HL-60 (cell line): ENCODE results near the gene CDC25C.

ENCODE experiments used
- DNase-seq, 2 experiments: peaks; one replicate each; pipeline ENCODE4 v3.0.0-alpha.2; 2010 to 2020; ENCODE audit warnings: low read depth in 1 of 2, low spot score in 1 of 2
- H3K27ac ChIP-seq: fragments of 250-450 bp; sonication (Bioruptor Pico); replicated peaks from 2 replicates; pipeline ENCODE4 v1.5.1; 2020; ENCODE audit warnings: mild to moderate bottlenecking, moderate library complexity
- H3K27me3 ChIP-seq: fragments of 250-450 bp; sonication (Bioruptor Pico); 2 replicates; pipeline ENCODE4 v1.5.1; 2021; ENCODE audit warnings: mild to moderate bottlenecking, moderate library complexity; ENCODE audit not compliant: insufficient read depth, poor library complexity, severe bottlenecking
- H3K4me3 ChIP-seq: replicated peaks from 2 replicates; pipeline ENCODE4 v1.5.1; 2011; ENCODE audit warnings: mild to moderate bottlenecking, control low read depth, low read length; ENCODE audit not compliant: insufficient read depth
- GABPA ChIP-seq: IDR thresholded peaks from 2 replicates; pipeline ENCODE4 v1.6.1; 2012; ENCODE audit warnings: low read depth
- POLR2AphosphoS5 ChIP-seq: IDR thresholded peaks from 2 replicates; pipeline ENCODE4 v1.6.1; 2012; ENCODE audit warnings: low read depth
- SPI1 ChIP-seq: IDR thresholded peaks from 2 replicates; pipeline ENCODE4 v1.6.1; 2012; ENCODE audit warnings: low read depth, mild to moderate bottlenecking, borderline replicate concordance
- TF ChIP-seq, protein P1 (sequence below): IDR thresholded peaks from 2 replicates; pipeline ENCODE4 v1.6.1; 2012; ENCODE audit warnings: low read depth; ENCODE audit not compliant: insufficient replicate concordance
- TF ChIP-seq, protein P2 (sequence below): IDR thresholded peaks from one replicate; pipeline ENCODE4 v1.5.1; 2011; ENCODE audit warnings: low read length, control low read depth, inconsistent platforms; ENCODE audit not compliant: insufficient read depth

Gene CDC25C

DNA sequence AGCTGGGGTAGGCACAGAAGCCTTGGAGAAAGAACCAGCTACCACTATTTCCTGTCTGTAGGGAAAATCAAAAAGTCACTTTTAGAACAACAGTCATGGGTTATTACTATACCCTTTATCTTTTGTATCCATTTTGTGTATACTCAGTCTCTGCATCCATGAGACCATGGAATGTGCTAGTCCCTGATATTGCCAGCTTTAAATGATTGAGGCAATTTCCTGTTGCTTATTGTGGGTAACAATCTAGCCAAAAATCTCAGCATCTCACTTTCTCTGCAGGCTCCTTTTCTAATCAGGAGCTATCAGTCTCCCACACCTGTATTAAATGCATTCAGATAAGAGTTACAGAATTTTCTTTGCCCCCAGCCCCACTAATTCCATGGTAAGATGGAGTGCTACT is 19.9 kb upstream of the CDC25C start:
- H3K27ac ChIP-seq = no peak overlapping the region
- TF ChIP-seq, protein P1, sequence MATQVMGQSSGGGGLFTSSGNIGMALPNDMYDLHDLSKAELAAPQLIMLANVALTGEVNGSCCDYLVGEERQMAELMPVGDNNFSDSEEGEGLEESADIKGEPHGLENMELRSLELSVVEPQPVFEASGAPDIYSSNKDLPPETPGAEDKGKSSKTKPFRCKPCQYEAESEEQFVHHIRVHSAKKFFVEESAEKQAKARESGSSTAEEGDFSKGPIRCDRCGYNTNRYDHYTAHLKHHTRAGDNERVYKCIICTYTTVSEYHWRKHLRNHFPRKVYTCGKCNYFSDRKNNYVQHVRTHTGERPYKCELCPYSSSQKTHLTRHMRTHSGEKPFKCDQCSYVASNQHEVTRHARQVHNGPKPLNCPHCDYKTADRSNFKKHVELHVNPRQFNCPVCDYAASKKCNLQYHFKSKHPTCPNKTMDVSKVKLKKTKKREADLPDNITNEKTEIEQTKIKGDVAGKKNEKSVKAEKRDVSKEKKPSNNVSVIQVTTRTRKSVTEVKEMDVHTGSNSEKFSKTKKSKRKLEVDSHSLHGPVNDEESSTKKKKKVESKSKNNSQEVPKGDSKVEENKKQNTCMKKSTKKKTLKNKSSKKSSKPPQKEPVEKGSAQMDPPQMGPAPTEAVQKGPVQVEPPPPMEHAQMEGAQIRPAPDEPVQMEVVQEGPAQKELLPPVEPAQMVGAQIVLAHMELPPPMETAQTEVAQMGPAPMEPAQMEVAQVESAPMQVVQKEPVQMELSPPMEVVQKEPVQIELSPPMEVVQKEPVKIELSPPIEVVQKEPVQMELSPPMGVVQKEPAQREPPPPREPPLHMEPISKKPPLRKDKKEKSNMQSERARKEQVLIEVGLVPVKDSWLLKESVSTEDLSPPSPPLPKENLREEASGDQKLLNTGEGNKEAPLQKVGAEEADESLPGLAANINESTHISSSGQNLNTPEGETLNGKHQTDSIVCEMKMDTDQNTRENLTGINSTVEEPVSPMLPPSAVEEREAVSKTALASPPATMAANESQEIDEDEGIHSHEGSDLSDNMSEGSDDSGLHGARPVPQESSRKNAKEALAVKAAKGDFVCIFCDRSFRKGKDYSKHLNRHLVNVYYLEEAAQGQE = no peak
- TF ChIP-seq POLR2AphosphoS5 = no peak
- TF ChIP-seq, protein P2, sequence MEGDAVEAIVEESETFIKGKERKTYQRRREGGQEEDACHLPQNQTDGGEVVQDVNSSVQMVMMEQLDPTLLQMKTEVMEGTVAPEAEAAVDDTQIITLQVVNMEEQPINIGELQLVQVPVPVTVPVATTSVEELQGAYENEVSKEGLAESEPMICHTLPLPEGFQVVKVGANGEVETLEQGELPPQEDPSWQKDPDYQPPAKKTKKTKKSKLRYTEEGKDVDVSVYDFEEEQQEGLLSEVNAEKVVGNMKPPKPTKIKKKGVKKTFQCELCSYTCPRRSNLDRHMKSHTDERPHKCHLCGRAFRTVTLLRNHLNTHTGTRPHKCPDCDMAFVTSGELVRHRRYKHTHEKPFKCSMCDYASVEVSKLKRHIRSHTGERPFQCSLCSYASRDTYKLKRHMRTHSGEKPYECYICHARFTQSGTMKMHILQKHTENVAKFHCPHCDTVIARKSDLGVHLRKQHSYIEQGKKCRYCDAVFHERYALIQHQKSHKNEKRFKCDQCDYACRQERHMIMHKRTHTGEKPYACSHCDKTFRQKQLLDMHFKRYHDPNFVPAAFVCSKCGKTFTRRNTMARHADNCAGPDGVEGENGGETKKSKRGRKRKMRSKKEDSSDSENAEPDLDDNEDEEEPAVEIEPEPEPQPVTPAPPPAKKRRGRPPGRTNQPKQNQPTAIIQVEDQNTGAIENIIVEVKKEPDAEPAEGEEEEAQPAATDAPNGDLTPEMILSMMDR = no peak
- TF ChIP-seq SPI1 = no peak
- no peak for TF ChIP-seq GABPA
- H3K4me3 ChIP-seq = no peak overlapping the region
- H3K27me3 ChIP-seq = no peaks in the 10 kb centered on the region
- DNase-seq = no peak

DNA sequence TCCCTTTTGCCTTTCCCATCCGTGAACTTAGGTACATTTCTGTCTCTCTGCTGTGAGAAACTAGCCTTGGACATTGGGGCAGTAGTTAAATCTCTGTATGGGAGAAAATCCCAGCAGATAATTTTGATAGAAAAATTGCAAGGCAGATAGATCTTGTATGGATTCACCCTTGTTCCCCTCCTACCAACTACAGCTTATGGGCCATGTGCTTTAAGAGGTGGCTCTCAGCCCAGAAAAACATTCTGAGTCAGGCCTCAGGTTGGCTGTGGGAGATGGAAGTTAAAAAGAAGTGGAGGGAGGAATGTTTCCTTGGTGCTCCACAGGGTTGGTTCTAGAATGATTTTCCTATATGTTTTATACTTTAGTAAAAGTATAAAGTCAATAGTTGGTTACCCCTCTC is 19.5 kb upstream of the CDC25C start:
- TF ChIP-seq, protein P2 = no peak
- TF ChIP-seq, protein P1 = no peak
- TF ChIP-seq SPI1 = no peak
- TF ChIP-seq GABPA = no peak
- no peak for TF ChIP-seq POLR2AphosphoS5
- no peak for DNase-seq
- Histone ChIP-seq H3K4me3 (no peak overlapping the region), H3K27ac (no peak overlapping the region), H3K27me3 (no peaks in the 10 kb centered on the region)

DNA sequence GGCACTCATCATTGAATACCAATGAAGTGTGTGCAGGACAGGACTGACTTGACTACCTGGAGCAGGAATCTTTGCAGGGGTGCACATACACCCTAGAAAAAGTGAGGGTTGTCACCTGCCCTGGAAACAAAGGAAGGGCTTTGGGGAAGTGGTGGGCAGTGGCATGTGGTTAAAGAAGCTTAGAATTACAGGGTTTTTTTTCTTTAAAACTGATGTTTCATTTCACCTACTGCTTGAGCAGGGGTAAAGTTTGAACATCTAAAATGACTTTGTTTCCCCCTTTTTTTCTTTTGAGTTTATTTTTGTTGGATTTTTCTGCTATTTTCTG is 18.9 kb upstream of the CDC25C start:
- DNase-seq = no peak
- Histone ChIP-seq H3K4me3 (no peak overlapping the region), H3K27ac (no peak overlapping the region), H3K27me3 (no peaks in the 10 kb centered on the region)
- TF ChIP-seq SPI1 = peak; percentile 49; the same call in 1 of the 2 replicates
- no peak for TF ChIP-seq POLR2AphosphoS5
- TF ChIP-seq, protein P2 = no peak
- TF ChIP-seq, protein P1 = no peak
- no peak for TF ChIP-seq GABPA
